Mesendoderm (in vitro differentiated cells): Measurements from ENCODE around the gene SLC25A42.
"Not testable (repeated sequence)": the region's sequence is repeated elsewhere in the genome, so short reads cannot be mapped to it uniquely, and the experiment has no call there.

Experiments used
- DNase-seq: peaks from one replicate; pipeline ENCODE4 v3.0.0; 2013
- H2AK5ac ChIP-seq: 2 replicates; pipeline ENCODE4 v1.6.1; 2013; ENCODE audit warnings: low read length, inconsistent platforms
- H2BK120ac ChIP-seq: 2 replicates; pipeline ENCODE4 v1.6.1; 2013; ENCODE audit warnings: low read depth, mild to moderate bottlenecking, low read length, moderate library complexity, mixed read lengths
- H2BK15ac ChIP-seq: replicated peaks from 2 replicates; pipeline ENCODE4 v1.6.1; 2013; ENCODE audit warnings: low read depth, mild to moderate bottlenecking, moderate library complexity
- H2BK5ac ChIP-seq: 2 replicates; pipeline ENCODE4 v1.6.1; 2013; ENCODE audit warnings: low read length, inconsistent platforms
- H3K18ac ChIP-seq: 2 replicates; pipeline ENCODE4 v1.6.1; 2013; ENCODE audit warnings: mild to moderate bottlenecking, low read length, mixed read lengths
- H3K23ac ChIP-seq: one replicate; pipeline ENCODE4 v1.6.1; 2013; ENCODE audit warnings: low read length
- H3K27ac ChIP-seq: 2 replicates; pipeline ENCODE4 v1.5.1; 2013; ENCODE audit warnings: low read depth, mild to moderate bottlenecking, inconsistent platforms, low read length, moderate library complexity
- H3K27me3 ChIP-seq: 2 replicates; pipeline ENCODE4 v1.6.1; 2013; ENCODE audit warnings: low read length, control low read depth, mild to moderate bottlenecking, inconsistent platforms; ENCODE audit not compliant: insufficient read depth, poor library complexity
- H3K36me3 ChIP-seq: 2 replicates; pipeline ENCODE4 v1.6.1; 2013; ENCODE audit warnings: low read length, inconsistent platforms; ENCODE audit not compliant: control insufficient read depth, insufficient read depth
- H3K4ac ChIP-seq: one replicate; pipeline ENCODE4 v1.6.1; 2013; ENCODE audit warnings: low read depth, mild to moderate bottlenecking, low read length, moderate library complexity
- H3K4me1 ChIP-seq: 2 replicates; pipeline ENCODE4 v1.6.1; 2013; ENCODE audit warnings: low read depth, low read length, inconsistent platforms; ENCODE audit not compliant: control insufficient read depth
- H3K4me2 ChIP-seq: 2 replicates; pipeline ENCODE4 v1.6.1; 2013; ENCODE audit warnings: low read length
- H3K4me3 ChIP-seq: 2 replicates; pipeline ENCODE4 v1.5.1; 2013; ENCODE audit warnings: mild to moderate bottlenecking, low read length
- H3K56ac ChIP-seq: one replicate; pipeline ENCODE4 v1.6.1; 2013; ENCODE audit warnings: low read length
- H3K79me1 ChIP-seq: 2 replicates; pipeline ENCODE4 v1.6.1; 2013; ENCODE audit warnings: low read length, inconsistent platforms
- H3K79me2 ChIP-seq: 2 replicates; pipeline ENCODE4 v1.6.1; 2013; ENCODE audit warnings: mild to moderate bottlenecking, low read length; ENCODE audit not compliant: control insufficient read depth, insufficient read depth
- H3K9ac ChIP-seq: 2 replicates; pipeline ENCODE4 v1.6.1; 2013; ENCODE audit warnings: low read length, inconsistent platforms
- H4K5ac ChIP-seq: one replicate; pipeline ENCODE4 v1.6.1; 2013; ENCODE audit warnings: low read length
- H4K8ac ChIP-seq: one replicate; pipeline ENCODE4 v1.6.1; 2013; ENCODE audit warnings: low read depth, mild to moderate bottlenecking, control low read depth, low read length, moderate library complexity
- WGBS: extraction: QIAGEN DNeasy Blood & Tissue Kit; methylation state at CpG from one replicate; pipeline ENCODE4 v1.1.7; 2013; ENCODE audit warnings: low lambda C conversion rate, missing lambda C conversion rate; ENCODE audit not compliant: insufficient coverage; ENCODE audit errors: extremely low coverage; 5-methylcytosine and 5-hydroxymethylcytosine counted together

SLC25A42 gene

DNA sequence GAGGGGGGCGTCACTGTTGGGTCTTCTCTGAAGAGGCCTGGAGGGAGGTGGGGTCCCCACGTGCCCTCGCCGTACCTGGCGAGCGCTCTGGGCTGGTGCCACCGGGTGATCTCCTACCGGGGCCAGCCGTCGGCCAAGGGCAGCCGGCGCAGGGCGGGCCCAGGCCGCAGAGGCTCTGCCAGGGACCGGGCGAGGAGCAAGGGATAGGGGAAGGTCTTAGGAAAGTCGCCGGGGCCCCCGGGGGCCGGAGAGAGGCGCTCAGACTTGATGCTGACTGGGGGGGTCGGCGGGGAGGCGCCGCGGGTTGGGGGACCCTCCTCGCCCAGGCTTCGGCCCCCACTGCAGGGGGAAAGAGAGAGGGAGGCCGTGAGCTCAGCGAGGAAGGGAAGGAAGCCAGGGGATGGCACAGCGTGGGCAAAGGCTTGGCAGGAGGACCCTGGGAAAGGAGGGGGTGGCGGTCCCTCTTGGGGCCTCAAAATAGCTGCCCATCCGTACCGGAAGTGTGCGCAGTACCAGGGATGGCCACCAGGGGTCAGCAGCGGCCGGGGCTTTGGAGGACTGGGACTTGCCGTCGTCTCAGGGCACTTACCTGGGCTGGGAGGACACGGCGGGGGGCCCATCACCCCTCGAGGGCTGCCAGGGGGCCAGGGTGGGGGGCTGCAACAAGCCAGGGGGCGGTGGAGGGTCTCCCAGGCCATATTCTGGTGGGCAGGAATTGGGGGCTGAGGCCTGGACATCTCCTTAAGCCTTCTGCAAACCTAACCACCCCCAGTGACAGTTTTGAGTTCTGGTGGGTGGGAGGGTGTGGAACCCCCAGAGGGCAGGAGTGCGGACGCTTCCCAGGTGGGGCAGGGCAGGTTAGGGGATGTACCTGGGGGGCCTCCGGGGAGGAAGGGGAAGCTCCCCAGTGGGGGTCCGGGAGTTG, 82.2 kb downstream of the SLC25A42 start:
- no peak overlapping the region for H3K4me3 ChIP-seq
- no peak overlapping the region for H3K23ac ChIP-seq
- no peak overlapping the region for H3K4me2 ChIP-seq
- no peak overlapping the region for H2AK5ac ChIP-seq
- H3K79me1 ChIP-seq, result no peaks in the 10 kb centered on the region
- H2BK120ac ChIP-seq, result no peak overlapping the region
- H4K5ac ChIP-seq, result no peak overlapping the region
- no peak overlapping the region for H2BK15ac ChIP-seq
- H3K4ac ChIP-seq, result peak overlapping the region; percentile 75
- DNase-seq, result peak; percentile 72
- no peaks in the 10 kb centered on the region for H3K4me1 ChIP-seq
- H3K56ac ChIP-seq, result peak overlapping the region; percentile 56
- H3K18ac ChIP-seq, result no peak overlapping the region
- H3K27ac ChIP-seq, result no peak overlapping the region
- no peaks in the 10 kb centered on the region for H3K27me3 ChIP-seq
- no peaks in the 10 kb centered on the region for H3K36me3 ChIP-seq
- no peaks in the 10 kb centered on the region for H3K79me2 ChIP-seq
- no peak overlapping the region for H2BK5ac ChIP-seq
- peak overlapping the region; percentile 44 for H3K9ac ChIP-seq
- H4K8ac ChIP-seq, result no peak overlapping the region
- no CpG with 5 or more reads among the region's 47 CpGs for WGBS

DNA sequence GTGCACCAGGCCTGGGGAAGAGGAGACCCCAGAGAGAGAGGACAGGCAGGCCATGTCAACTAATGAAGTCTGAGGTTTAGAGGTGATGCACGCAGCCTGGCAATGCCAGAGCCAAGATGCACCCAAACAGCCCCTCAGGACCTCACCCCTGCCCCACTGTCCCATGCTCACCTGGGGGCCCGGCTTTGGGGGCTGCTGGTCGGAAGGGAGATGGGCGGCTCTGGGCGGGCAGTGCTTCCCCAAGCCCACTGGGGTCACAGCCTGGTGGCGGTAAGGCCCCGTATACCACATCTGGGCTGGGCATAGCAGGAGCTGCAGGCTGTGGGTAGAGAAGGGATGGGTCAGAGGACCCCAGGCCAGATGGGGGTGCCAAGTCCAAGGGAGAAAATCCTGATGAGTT, 83.1 kb downstream of the SLC25A42 start:
- Histone ChIP-seq H3K18ac (no peak overlapping the region), H3K27ac (no peak overlapping the region), H3K4me3 (no peak overlapping the region), H4K5ac (no peak overlapping the region), H3K79me1 (no peaks in the 10 kb centered on the region), H3K36me3 (no peaks in the 10 kb centered on the region), H3K9ac (no peak overlapping the region), H2AK5ac (no peak overlapping the region), H2BK120ac (no peak overlapping the region), H4K8ac (no peak overlapping the region), H3K79me2 (no peaks in the 10 kb centered on the region), H3K27me3 (no peaks in the 10 kb centered on the region), H3K4me1 (no peaks in the 10 kb centered on the region), H2BK5ac (no peak overlapping the region), H3K4ac (no peak overlapping the region), H3K23ac (no peak overlapping the region), H3K56ac (no peak overlapping the region), H3K4me2 (no peak overlapping the region), H2BK15ac (no peak overlapping the region)
- no peak for DNase-seq
- no CpG with 5 or more reads among the region's 7 CpGs for WGBS

DNA sequence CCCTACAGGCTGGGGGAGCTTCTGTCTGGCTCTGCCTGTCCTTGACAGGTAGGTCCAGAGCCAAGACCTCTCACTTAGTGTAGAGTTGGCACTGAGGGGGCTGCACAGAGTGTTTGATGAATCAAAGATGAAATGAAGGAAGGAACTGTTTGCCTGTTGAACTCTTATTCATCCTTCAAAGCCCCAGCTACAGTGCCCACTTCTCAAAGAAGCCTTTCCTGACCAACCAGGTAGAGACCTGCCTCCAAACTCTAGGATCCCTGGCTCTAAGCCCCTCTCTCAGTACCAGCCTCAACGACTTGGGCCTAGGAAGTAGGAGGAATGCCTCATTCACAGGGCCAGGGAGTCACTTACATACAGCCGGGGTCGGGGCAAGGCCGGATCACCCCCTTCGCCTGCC, 83.5 kb downstream of the SLC25A42 start:
- Histone ChIP-seq H3K4me2 (no peak overlapping the region), H3K56ac (no peak overlapping the region), H3K36me3 (no peaks in the 10 kb centered on the region), H2AK5ac (no peak overlapping the region), H3K4me1 (no peaks in the 10 kb centered on the region), H3K9ac (no peak overlapping the region), H3K23ac (no peak overlapping the region), H3K4me3 (no peak overlapping the region), H3K27ac (no peak overlapping the region), H4K5ac (no peak overlapping the region), H2BK120ac (no peak overlapping the region), H3K18ac (no peak overlapping the region), H3K4ac (no peak overlapping the region), H4K8ac (no peak overlapping the region), H2BK5ac (no peak overlapping the region), H3K79me2 (no peaks in the 10 kb centered on the region), H3K27me3 (no peaks in the 10 kb centered on the region), H3K79me1 (no peaks in the 10 kb centered on the region), H2BK15ac (no peak overlapping the region)
- WGBS, result no CpG with 5 or more reads among the region's 5 CpGs
- no peak for DNase-seq

DNA sequence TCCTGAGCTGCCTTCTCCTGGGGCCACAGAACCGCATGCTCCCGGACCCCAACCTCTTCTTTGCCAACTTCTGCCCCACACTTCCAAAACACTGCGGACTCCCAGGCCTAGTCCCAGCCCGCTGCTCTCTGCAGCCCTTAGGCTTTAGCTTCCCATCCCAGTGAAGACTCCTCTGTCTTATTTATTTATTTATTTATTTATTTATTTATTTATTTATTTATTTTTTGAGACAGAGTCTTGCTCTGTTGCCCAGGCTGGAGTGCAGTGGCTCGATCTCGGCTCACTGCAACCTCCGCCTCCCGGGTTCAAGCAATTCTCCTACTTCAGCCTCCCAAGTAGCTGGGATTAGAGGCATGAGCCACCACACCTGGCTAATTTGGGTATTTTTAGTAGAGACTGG, 84.7 kb downstream of the SLC25A42 start:
- no CpG with 5 or more reads among the region's 8 CpGs for WGBS
- not testable (repeated sequence) for H3K4me1 ChIP-seq, H2BK15ac ChIP-seq

DNA sequence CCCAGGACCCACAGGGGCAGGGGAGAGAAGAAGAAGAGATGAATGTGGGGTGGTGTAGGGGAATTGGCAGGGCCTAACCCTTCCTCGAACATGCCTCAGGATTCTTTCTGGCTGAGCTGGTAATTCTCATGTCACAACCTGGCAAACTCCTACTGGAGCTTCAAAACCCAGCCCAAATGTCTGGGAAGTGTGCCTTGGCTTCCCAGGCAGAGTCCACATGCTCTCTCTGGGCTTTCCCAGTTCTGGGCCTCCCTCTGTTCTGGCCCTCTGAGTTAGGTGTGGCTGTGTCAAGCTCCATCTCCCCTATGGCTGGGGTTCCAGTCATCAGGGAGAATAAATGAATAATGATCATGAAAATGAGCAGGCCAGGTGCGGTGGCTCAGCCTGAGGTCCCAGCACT, 85.6 kb downstream of the SLC25A42 start:
- no peak overlapping the region for H3K18ac ChIP-seq
- H2BK120ac ChIP-seq, result no peak overlapping the region
- no CpG with 5 or more reads among the region's 2 CpGs for WGBS
- no peak overlapping the region for H3K9ac ChIP-seq
- no peak overlapping the region for H4K8ac ChIP-seq
- H3K79me2 ChIP-seq, result no peaks in the 10 kb centered on the region
- no peak overlapping the region for H2BK15ac ChIP-seq
- no peak overlapping the region for H2BK5ac ChIP-seq
- no peaks in the 10 kb centered on the region for H3K4me1 ChIP-seq
- no peaks in the 10 kb centered on the region for H3K27me3 ChIP-seq
- no peak overlapping the region for H3K23ac ChIP-seq
- no peak overlapping the region for H3K4ac ChIP-seq
- no peaks in the 10 kb centered on the region for H3K79me1 ChIP-seq
- no peak overlapping the region for H4K5ac ChIP-seq
- H3K36me3 ChIP-seq, result no peaks in the 10 kb centered on the region
- no peak overlapping the region for H3K4me2 ChIP-seq
- no peak overlapping the region for H3K4me3 ChIP-seq
- DNase-seq, result no peak
- H3K27ac ChIP-seq, result no peak overlapping the region
- no peak overlapping the region for H2AK5ac ChIP-seq
- H3K56ac ChIP-seq, result no peak overlapping the region

More for the DNA sequence above, 84.7 kb downstream of the SLC25A42 start:
- not testable (repeated sequence) for H3K4ac ChIP-seq, H3K23ac ChIP-seq, H3K27me3 ChIP-seq, H4K5ac ChIP-seq, H3K79me2 ChIP-seq, H3K18ac ChIP-seq, H2BK5ac ChIP-seq, H3K9ac ChIP-seq, H3K4me2 ChIP-seq, H2BK120ac ChIP-seq, H3K56ac ChIP-seq, H3K4me3 ChIP-seq, H4K8ac ChIP-seq, H3K79me1 ChIP-seq, H3K36me3 ChIP-seq, H3K27ac ChIP-seq, H2AK5ac ChIP-seq, DNase-seq

DNA sequence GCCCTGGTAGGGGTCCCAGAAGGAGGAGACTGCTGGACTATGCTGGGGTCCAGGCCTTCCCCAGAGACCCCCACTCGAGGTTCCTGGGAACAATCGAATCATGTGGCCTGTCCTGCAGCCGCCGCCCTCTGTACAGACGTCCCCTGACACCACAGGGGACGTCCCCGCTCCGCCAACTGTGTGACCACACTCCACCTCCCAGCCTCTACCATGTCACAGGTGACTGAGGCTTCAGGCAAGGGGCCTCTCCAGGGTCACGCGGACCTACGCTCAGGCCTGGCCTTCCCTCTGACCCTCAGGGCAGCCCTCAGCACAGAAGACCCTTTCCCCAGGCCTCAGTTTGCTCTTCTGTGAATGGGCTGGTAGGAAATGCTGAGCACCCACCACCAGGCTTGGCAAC, 87.6 kb downstream of the SLC25A42 start:
- Histone ChIP-seq H3K4me1 (no peaks in the 10 kb centered on the region), H2BK120ac (no peak overlapping the region), H4K8ac (no peak overlapping the region), H4K5ac (no peak overlapping the region), H3K4me3 (no peak overlapping the region), H3K79me2 (no peaks in the 10 kb centered on the region), H3K36me3 (no peaks in the 10 kb centered on the region), H3K4ac (no peak overlapping the region), H3K27me3 (no peaks in the 10 kb centered on the region), H3K9ac (no peak overlapping the region), H3K23ac (no peak overlapping the region), H3K27ac (no peak overlapping the region), H3K18ac (no peak overlapping the region), H3K56ac (no peak overlapping the region), H3K4me2 (no peak overlapping the region), H2BK15ac (no peak overlapping the region), H2AK5ac (no peak overlapping the region), H3K79me1 (no peaks in the 10 kb centered on the region), H2BK5ac (no peak overlapping the region)
- no peak for DNase-seq
- WGBS, result no CpG with 5 or more reads among the region's 11 CpGs
